ENCODE measurements around the gene POC1B. TPM values are rescaled to one million over a fixed set of nuclear protein-coding genes. Genes with fewer than 3 reads are reported as not detected.

POC1B gene
- polyA plus RNA-seq, 1 donor from 2014 or later: 10.0 TPM

DNA sequence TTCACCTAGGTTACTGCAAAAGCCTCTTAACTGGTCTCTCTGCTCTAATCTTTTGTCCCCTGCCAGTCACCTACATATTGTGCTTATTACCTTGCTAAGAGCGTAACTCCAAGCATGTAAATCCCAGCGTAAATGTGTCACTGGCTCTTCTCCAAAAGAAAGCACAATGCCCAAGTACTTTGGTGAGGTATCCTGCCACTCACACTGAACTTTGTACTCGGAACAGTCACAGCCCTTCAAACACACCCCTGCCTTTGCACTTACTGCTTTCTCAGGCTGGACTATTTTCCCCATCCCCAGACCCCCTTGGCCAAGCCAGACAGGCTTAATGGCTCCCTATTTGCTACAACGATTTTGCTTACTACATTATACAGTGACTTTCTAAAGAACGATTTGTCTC, 33.0 kb downstream of the POC1B start:
- H3K4me3 ChIP-seq (ENCODE audit: low read length): no peak overlapping the region
- H3K9ac ChIP-seq (ENCODE audit: low read length): no peak overlapping the region
- H3K36me3 ChIP-seq (ENCODE audit: insufficient read depth, low read length): no peaks in the 10 kb centered on the region
- H3K9me3 ChIP-seq (ENCODE audit: low read length): no peaks in the 10 kb centered on the region
- TF ChIP-seq, protein P1, sequence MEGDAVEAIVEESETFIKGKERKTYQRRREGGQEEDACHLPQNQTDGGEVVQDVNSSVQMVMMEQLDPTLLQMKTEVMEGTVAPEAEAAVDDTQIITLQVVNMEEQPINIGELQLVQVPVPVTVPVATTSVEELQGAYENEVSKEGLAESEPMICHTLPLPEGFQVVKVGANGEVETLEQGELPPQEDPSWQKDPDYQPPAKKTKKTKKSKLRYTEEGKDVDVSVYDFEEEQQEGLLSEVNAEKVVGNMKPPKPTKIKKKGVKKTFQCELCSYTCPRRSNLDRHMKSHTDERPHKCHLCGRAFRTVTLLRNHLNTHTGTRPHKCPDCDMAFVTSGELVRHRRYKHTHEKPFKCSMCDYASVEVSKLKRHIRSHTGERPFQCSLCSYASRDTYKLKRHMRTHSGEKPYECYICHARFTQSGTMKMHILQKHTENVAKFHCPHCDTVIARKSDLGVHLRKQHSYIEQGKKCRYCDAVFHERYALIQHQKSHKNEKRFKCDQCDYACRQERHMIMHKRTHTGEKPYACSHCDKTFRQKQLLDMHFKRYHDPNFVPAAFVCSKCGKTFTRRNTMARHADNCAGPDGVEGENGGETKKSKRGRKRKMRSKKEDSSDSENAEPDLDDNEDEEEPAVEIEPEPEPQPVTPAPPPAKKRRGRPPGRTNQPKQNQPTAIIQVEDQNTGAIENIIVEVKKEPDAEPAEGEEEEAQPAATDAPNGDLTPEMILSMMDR (IDR thresholded peaks at IDR 0.05; ENCODE audit: poor library complexity, severe bottlenecking): no peak
- no peak for TF ChIP-seq EP300 (conservative IDR thresholded peaks at IDR 0.05; ENCODE audit: poor library complexity, severe bottlenecking)
- TF ChIP-seq TAF1 (IDR thresholded peaks at IDR 0.05; ENCODE audit: low read depth): no peak
- TF ChIP-seq, protein P2, sequence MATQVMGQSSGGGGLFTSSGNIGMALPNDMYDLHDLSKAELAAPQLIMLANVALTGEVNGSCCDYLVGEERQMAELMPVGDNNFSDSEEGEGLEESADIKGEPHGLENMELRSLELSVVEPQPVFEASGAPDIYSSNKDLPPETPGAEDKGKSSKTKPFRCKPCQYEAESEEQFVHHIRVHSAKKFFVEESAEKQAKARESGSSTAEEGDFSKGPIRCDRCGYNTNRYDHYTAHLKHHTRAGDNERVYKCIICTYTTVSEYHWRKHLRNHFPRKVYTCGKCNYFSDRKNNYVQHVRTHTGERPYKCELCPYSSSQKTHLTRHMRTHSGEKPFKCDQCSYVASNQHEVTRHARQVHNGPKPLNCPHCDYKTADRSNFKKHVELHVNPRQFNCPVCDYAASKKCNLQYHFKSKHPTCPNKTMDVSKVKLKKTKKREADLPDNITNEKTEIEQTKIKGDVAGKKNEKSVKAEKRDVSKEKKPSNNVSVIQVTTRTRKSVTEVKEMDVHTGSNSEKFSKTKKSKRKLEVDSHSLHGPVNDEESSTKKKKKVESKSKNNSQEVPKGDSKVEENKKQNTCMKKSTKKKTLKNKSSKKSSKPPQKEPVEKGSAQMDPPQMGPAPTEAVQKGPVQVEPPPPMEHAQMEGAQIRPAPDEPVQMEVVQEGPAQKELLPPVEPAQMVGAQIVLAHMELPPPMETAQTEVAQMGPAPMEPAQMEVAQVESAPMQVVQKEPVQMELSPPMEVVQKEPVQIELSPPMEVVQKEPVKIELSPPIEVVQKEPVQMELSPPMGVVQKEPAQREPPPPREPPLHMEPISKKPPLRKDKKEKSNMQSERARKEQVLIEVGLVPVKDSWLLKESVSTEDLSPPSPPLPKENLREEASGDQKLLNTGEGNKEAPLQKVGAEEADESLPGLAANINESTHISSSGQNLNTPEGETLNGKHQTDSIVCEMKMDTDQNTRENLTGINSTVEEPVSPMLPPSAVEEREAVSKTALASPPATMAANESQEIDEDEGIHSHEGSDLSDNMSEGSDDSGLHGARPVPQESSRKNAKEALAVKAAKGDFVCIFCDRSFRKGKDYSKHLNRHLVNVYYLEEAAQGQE (IDR thresholded peaks at IDR 0.05; ENCODE audit: borderline replicate concordance): no peak
- TF ChIP-seq EZH2 (IDR thresholded peaks at IDR 0.05; ENCODE audit: borderline replicate concordance, insufficient read depth, low read length, poor library complexity, severe bottlenecking): no peak
- no peak for TF ChIP-seq RAD21 (conservative IDR thresholded peaks at IDR 0.05)
- no peak for TF ChIP-seq POLR2AphosphoS5 (IDR thresholded peaks at IDR 0.05)
- no peak for TF ChIP-seq MXI1 (conservative IDR thresholded peaks at IDR 0.05; ENCODE audit: poor library complexity, severe bottlenecking)
- TF ChIP-seq SMC3 (conservative IDR thresholded peaks at IDR 0.05; ENCODE audit: poor library complexity): no peak
- H3K79me2 ChIP-seq (replicated peaks; ENCODE audit: insufficient read depth, low read length): no peaks in the 10 kb centered on the region
- no peaks in the 10 kb centered on the region for H4K20me1 ChIP-seq (ENCODE audit: insufficient read depth)
- no peak overlapping the region for H2AFZ ChIP-seq (ENCODE audit: low read depth, low read length)
- no peak overlapping the region for H3K4me2 ChIP-seq (ENCODE audit: low read length)
- no peaks in the 10 kb centered on the region for H3K27me3 ChIP-seq (ENCODE audit: insufficient read depth, low read depth, low read length)
- no peaks in the 10 kb centered on the region for H3K9me2 ChIP-seq (ENCODE audit: insufficient read depth, low read length)
- no peaks in the 10 kb centered on the region for H3F3A ChIP-seq (ENCODE audit: insufficient read depth, low read length, poor library complexity, severe bottlenecking)
- no peak overlapping the region for H3K27ac ChIP-seq (ENCODE audit: low read length)

DNA sequence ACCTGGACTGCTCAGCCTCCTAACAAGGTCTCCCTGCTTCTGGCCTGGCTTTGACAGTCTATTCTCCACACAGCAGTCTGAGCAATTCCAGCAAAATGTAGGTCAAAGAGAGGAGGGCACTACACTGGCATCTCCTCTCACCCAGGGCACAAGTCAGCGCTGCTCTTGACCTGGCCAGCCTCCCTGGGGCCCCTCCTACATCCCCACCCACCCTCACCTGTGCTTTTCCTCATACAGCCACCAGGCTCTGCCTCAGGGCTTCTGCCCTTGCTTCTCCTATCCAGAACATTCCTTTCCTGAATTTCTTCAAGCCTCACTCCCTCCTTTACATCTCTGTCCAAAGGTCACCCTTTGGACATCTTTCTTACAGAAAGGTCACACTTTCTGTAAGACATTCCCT, 34.9 kb downstream of the POC1B start:
- Histone ChIP-seq H3K27ac (ENCODE audit: low read length) (no peak overlapping the region), H3F3A (ENCODE audit: insufficient read depth, low read length, poor library complexity, severe bottlenecking) (no peaks in the 10 kb centered on the region), H3K27me3 (ENCODE audit: insufficient read depth, low read depth, low read length) (no peaks in the 10 kb centered on the region), H3K4me2 (ENCODE audit: low read length) (no peak overlapping the region), H4K20me1 (ENCODE audit: insufficient read depth) (no peaks in the 10 kb centered on the region), H3K9me2 (ENCODE audit: insufficient read depth, low read length) (no peaks in the 10 kb centered on the region), H3K36me3 (ENCODE audit: insufficient read depth, low read length) (no peaks in the 10 kb centered on the region), H3K4me3 (ENCODE audit: low read length) (no peak overlapping the region), H3K79me2 (replicated peaks; ENCODE audit: insufficient read depth, low read length) (no peaks in the 10 kb centered on the region), H3K9me3 (ENCODE audit: low read length) (no peaks in the 10 kb centered on the region), H2AFZ (ENCODE audit: low read depth, low read length) (no peak overlapping the region), H3K9ac (ENCODE audit: low read length) (no peak overlapping the region)
- TF ChIP-seq EP300 (conservative IDR thresholded peaks at IDR 0.05; ENCODE audit: poor library complexity, severe bottlenecking): no peak
- TF ChIP-seq, protein P1 (IDR thresholded peaks at IDR 0.05; ENCODE audit: poor library complexity, severe bottlenecking): no peak

Measured in neural cell (in vitro differentiated cells).